ENCODE data around the gene DACT1.

Gene DACT1

DNA sequence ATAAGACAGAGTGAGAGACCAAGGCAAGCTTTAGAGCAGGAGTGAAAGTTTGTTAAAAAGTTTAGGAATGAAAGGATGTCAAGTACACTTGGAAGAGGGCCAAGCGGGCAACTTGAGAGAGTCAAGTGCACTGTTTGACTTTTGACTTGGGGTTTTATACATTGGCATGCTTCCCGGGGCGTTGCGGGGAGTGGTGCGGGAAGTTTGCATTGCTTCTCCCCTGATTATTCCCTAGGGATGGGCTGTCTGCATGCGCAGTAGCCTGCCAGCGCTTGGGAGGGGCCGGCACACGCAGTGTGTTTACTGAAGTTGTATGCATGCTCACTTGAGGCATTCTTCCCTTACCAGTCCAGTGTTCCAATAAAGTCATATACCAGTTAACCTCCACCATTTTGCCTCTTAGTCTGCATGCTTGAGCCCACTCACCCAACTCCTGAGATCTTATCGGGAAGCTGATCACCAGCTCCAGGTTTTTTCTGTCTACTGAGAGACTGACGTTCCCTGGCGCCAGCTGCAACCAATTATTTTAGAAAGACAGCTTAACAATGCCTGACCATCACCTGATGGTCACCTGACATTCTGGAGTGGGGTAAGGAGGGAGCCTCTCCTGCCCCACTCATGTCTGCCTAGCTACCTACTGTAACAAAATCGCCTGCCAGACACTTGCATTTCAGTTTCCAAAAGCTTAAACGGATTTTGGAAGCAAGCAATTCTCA lies 53.2 kb downstream of the DACT1 start:
- CTCF ChIA-PET = no interaction called here
- no peak for TF ChIP-seq HDGF (IDR thresholded peaks at IDR 0.05; ENCODE audit: borderline replicate concordance)
- no peak for TF ChIP-seq SUZ12 (IDR thresholded peaks at IDR 0.05)
- TF ChIP-seq FOXA1 (IDR thresholded peaks at IDR 0.05) = no peak
- no peak for TF ChIP-seq CTBP1 (IDR thresholded peaks at IDR 0.05; ENCODE audit: borderline replicate concordance)
- TF ChIP-seq, protein P1, sequence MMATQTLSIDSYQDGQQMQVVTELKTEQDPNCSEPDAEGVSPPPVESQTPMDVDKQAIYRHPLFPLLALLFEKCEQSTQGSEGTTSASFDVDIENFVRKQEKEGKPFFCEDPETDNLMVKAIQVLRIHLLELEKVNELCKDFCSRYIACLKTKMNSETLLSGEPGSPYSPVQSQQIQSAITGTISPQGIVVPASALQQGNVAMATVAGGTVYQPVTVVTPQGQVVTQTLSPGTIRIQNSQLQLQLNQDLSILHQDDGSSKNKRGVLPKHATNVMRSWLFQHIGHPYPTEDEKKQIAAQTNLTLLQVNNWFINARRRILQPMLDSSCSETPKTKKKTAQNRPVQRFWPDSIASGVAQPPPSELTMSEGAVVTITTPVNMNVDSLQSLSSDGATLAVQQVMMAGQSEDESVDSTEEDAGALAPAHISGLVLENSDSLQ (IDR thresholded peaks at IDR 0.05) = no peak
- TF ChIP-seq LEF1 (IDR thresholded peaks at IDR 0.05; ENCODE audit: borderline replicate concordance) = no peak
- TF ChIP-seq SP1 (IDR thresholded peaks at IDR 0.05) = no peak
- no peak for TF ChIP-seq FOXM1 (IDR thresholded peaks at IDR 0.05; ENCODE audit: borderline replicate concordance)
- no peak for TF ChIP-seq ARNT (IDR thresholded peaks at IDR 0.05)
- TF ChIP-seq TARDBP (IDR thresholded peaks at IDR 0.05) = no peak
- no peak for TF ChIP-seq NFRKB (IDR thresholded peaks at IDR 0.05)
- TF ChIP-seq L3MBTL2 (conservative IDR thresholded peaks at IDR 0.05) = no peak
- TF ChIP-seq BHLHE40 (IDR thresholded peaks at IDR 0.05; ENCODE audit: borderline replicate concordance) = no peak
- TF ChIP-seq ZNF384 (IDR thresholded peaks at IDR 0.05) = no peak
- TF ChIP-seq FOXK2 (IDR thresholded peaks at IDR 0.05) = no peak
- no peak for TF ChIP-seq ELF4 (IDR thresholded peaks at IDR 0.05)

DNA sequence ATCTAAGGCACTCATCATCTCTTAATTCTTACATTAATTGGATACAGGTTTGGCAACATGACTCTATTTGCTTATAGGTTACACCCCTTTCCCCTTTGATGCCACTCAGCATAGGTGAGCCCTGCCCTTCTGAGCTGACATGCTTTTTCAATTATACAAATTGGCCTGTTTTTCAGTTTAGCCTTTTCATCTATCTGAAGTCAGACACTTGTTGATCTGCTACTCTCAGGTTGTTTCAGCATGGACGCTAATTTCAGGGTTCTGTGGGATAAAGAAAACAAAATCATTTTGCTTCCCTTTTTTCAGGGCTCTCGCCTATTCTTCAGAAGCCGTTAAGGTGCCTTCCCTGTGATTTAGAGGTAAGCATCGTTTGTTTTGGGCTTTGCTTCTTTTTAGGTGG lies 55.3 kb downstream of the DACT1 start:
- POLR2A ChIA-PET = no interaction called here
- CTCF ChIA-PET = no interaction called here
- no peak for DNase-seq (ENCODE audit: extremely low spot score)
- TF ChIP-seq ZNF384 (IDR thresholded peaks at IDR 0.05) = no peak
- TF ChIP-seq CTBP1 (IDR thresholded peaks at IDR 0.05; ENCODE audit: borderline replicate concordance) = no peak
- TF ChIP-seq BHLHE40 (IDR thresholded peaks at IDR 0.05; ENCODE audit: borderline replicate concordance) = no peak
- no peak for TF ChIP-seq TARDBP (IDR thresholded peaks at IDR 0.05)
- no peak for TF ChIP-seq ARNT (IDR thresholded peaks at IDR 0.05)
- TF ChIP-seq NFRKB (IDR thresholded peaks at IDR 0.05) = no peak
- no peak for TF ChIP-seq SP1 (IDR thresholded peaks at IDR 0.05)
- TF ChIP-seq, protein P1 (IDR thresholded peaks at IDR 0.05) = no peak
- no peak for TF ChIP-seq HDGF (IDR thresholded peaks at IDR 0.05; ENCODE audit: borderline replicate concordance)
- TF ChIP-seq L3MBTL2 (conservative IDR thresholded peaks at IDR 0.05) = no peak
- TF ChIP-seq SUZ12 (IDR thresholded peaks at IDR 0.05) = no peak
- TF ChIP-seq ELF4 (IDR thresholded peaks at IDR 0.05) = no peak

More for the DNA sequence above, 53.2 kb downstream of the DACT1 start:
- no peak for DNase-seq (ENCODE audit: extremely low spot score)
- POLR2A ChIA-PET = no interaction called here

DNA sequence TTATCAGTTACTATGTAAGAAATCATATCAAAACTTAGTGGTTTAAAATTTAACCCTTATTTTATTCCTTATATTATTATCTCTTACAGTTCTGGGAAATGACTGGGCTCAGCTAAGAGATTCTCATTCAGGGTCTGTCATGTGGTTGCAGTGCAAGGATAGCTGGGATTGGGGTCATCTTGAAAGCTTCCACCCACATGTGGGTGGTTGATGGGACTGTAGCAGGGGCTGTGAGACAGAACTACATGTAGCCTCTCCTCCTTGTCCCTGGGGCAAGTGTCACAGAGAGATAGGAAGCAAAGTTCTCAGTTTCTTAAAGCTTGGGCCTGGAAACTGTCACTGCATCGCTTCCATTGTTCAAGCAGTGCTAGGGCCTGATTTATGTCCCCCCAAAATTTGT lies 57.8 kb downstream of the DACT1 start:
- POLR2A ChIA-PET = no interaction called here
- DNase-seq (ENCODE audit: extremely low spot score) = no peak
- no peak for TF ChIP-seq ZNF384 (IDR thresholded peaks at IDR 0.05)
- TF ChIP-seq FOXA1 (IDR thresholded peaks at IDR 0.05) = no peak
- no peak for TF ChIP-seq NFRKB (IDR thresholded peaks at IDR 0.05)
- TF ChIP-seq L3MBTL2 (conservative IDR thresholded peaks at IDR 0.05) = no peak
- TF ChIP-seq, protein P1 (IDR thresholded peaks at IDR 0.05) = no peak
- no peak for TF ChIP-seq ELF4 (IDR thresholded peaks at IDR 0.05)
- no peak for TF ChIP-seq TARDBP (IDR thresholded peaks at IDR 0.05)
- no peak for TF ChIP-seq SUZ12 (IDR thresholded peaks at IDR 0.05)
- TF ChIP-seq FOXK2 (IDR thresholded peaks at IDR 0.05) = no peak
- TF ChIP-seq FOXM1 (IDR thresholded peaks at IDR 0.05; ENCODE audit: borderline replicate concordance) = no peak
- TF ChIP-seq BHLHE40 (IDR thresholded peaks at IDR 0.05; ENCODE audit: borderline replicate concordance) = no peak
- TF ChIP-seq SP1 (IDR thresholded peaks at IDR 0.05) = no peak
- no peak for TF ChIP-seq ARNT (IDR thresholded peaks at IDR 0.05)
- CTCF ChIA-PET = no interaction called here

DNA sequence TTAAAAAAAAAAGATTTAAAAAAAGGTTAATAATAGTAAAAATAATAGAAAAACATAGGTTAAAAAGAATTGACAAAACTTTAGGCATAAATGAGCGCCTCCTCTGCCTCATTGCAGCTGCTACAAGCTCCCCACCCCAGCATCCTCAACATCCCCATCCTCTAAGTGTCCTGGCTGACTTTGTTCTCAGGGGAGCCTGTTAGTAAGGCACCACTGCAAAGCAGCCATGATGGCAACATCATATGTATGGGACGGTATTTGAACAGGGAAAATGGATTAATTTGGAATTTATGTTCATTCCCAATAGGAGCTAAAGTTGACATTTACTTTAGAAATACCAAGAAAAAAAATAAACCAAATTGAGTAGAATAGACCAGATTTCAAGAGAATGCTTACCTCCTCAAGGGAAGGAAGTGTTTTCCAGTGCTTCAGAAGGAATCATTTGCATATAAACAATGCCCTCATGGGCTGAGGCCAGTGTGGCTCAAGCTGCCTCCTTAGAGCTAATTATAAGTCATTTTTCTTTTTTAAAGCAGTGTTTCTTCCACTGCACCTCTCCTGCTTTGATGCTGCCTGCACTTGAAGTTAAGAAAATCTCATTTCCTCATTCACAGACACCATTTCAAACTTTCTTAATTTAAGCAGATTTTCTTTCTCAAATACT lies 59.6 kb downstream of the DACT1 start:
- DNase-seq (ENCODE audit: extremely low spot score) = no peak
- ChIA-PET CTCF (interaction anchor here (0.5 kb wide), 1 partner anchor 17 kb away, joined by 4 read pairs; no protein-coding TSS in a partner anchor), POLR2A (no interaction called here)
- TF ChIP-seq NFRKB (IDR thresholded peaks at IDR 0.05) (no peak), ELF4 (IDR thresholded peaks at IDR 0.05) (no peak), SP1 (IDR thresholded peaks at IDR 0.05) (no peak), SUZ12 (IDR thresholded peaks at IDR 0.05) (no peak), HDGF (IDR thresholded peaks at IDR 0.05; ENCODE audit: borderline replicate concordance) (no peak), BHLHE40 (IDR thresholded peaks at IDR 0.05; ENCODE audit: borderline replicate concordance) (no peak), TARDBP (IDR thresholded peaks at IDR 0.05) (no peak), CTBP1 (IDR thresholded peaks at IDR 0.05; ENCODE audit: borderline replicate concordance) (no peak), FOXK2 (IDR thresholded peaks at IDR 0.05) (no peak), LEF1 (IDR thresholded peaks at IDR 0.05; ENCODE audit: borderline replicate concordance) (no peak), L3MBTL2 (conservative IDR thresholded peaks at IDR 0.05) (no peak), ZNF384 (IDR thresholded peaks at IDR 0.05) (no peak), FOXA1 (IDR thresholded peaks at IDR 0.05) (no peak), FOXM1 (IDR thresholded peaks at IDR 0.05; ENCODE audit: borderline replicate concordance) (no peak)
- TF ChIP-seq, protein P1 (IDR thresholded peaks at IDR 0.05) = no peak
